ENCODE data around the gene POPDC3. TPM values are rescaled to one million over a fixed set of nuclear protein-coding genes. Genes with fewer than 3 reads are reported as not detected.

Gene POPDC3
- total RNA-seq, 1 experiment from 2014 or later, result 29.2 TPM

DNA sequence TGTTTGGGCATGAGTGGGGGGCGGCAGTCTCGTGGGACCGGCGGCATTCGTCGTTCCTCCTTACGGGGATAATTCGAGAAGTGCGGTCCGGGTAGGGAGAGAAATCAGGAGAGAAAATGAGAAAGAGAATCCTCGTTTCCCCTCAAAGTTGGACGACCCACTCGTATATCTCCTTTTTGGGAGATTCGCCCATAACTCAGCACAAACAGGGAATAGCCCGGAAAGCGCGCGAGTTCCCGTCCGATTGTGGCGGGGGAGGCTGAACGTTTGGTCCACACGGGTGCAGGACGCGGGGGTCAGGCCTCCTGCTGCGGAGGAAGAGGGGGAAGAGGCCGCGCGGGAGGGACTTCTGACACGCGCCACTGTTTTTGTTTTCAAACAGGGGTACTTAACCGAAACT is 42.4 kb downstream of the POPDC3 start:
- Histone ChIP-seq H3K4me3 (ENCODE audit: low read depth in 2 of 2, low read length in 2 of 2) (peak overlapping the region; percentile 76 to 78), H3K27me3 (ENCODE audit: control insufficient read depth, insufficient read depth, low read length) (no peaks in the 10 kb centered on the region), H3K9me3 (ENCODE audit: control insufficient read depth, insufficient read depth, low read depth, low read length) (no peaks in the 10 kb centered on the region), H3K4me1 (ENCODE audit: control insufficient read depth, insufficient read depth, low read length) (peaks cover 17% of the 10 kb centered on the region), H3K36me3 (ENCODE audit: control insufficient read depth, insufficient read depth, low read length) (no peaks in the 10 kb centered on the region), H3K27ac (ENCODE audit: low read length) (peak overlapping the region; percentile 87)
- intact Hi-C loops (cut with micrococcal nuclease; ENCODE audit: unreplicated experiment) (loop anchor here (2.0 kb wide), 1 partner anchor 265 kb away; the partner anchor contains the start of gene PREP), in situ Hi-C loops (cut with HindIII; ENCODE audit: low pct_unique_long_range_greater_than_20kb, low sequenced_read_pairs) (no loop called here)
- TF ChIP-seq REST (IDR thresholded peaks at IDR 0.05; ENCODE audit: insufficient read depth in 1 of 2, low read depth in 2 of 2, low read length in 1 of 2) (no peak), POLR2AphosphoS5 (IDR thresholded peaks at IDR 0.05; ENCODE audit: low read depth, low read length) (no peak), SIN3A (IDR thresholded peaks at IDR 0.05; ENCODE audit: borderline replicate concordance, insufficient read depth, low read depth, low read length) (no peak), TCF7L2 (IDR thresholded peaks at IDR 0.05; ENCODE audit: low read depth, low read length) (no peak)
- TF ChIP-seq, protein P1, sequence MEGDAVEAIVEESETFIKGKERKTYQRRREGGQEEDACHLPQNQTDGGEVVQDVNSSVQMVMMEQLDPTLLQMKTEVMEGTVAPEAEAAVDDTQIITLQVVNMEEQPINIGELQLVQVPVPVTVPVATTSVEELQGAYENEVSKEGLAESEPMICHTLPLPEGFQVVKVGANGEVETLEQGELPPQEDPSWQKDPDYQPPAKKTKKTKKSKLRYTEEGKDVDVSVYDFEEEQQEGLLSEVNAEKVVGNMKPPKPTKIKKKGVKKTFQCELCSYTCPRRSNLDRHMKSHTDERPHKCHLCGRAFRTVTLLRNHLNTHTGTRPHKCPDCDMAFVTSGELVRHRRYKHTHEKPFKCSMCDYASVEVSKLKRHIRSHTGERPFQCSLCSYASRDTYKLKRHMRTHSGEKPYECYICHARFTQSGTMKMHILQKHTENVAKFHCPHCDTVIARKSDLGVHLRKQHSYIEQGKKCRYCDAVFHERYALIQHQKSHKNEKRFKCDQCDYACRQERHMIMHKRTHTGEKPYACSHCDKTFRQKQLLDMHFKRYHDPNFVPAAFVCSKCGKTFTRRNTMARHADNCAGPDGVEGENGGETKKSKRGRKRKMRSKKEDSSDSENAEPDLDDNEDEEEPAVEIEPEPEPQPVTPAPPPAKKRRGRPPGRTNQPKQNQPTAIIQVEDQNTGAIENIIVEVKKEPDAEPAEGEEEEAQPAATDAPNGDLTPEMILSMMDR (IDR thresholded peaks at IDR 0.05), result no peak
- DNase-seq (ENCODE audit: low read depth, low spot score) (no peak), ATAC-seq (peak; percentile 6)
- CTCF ChIA-PET, result no interaction called here
- POLR2A ChIA-PET, result interaction anchor here (0.6 to 0.8 kb wide), 2 partner anchors 40 to 1495 kb away, joined by 3 to 4 read pairs; no protein-coding TSS in a partner anchor
- BruUV-seq (replicated peaks), result TSS peak; percentile 75

DNA sequence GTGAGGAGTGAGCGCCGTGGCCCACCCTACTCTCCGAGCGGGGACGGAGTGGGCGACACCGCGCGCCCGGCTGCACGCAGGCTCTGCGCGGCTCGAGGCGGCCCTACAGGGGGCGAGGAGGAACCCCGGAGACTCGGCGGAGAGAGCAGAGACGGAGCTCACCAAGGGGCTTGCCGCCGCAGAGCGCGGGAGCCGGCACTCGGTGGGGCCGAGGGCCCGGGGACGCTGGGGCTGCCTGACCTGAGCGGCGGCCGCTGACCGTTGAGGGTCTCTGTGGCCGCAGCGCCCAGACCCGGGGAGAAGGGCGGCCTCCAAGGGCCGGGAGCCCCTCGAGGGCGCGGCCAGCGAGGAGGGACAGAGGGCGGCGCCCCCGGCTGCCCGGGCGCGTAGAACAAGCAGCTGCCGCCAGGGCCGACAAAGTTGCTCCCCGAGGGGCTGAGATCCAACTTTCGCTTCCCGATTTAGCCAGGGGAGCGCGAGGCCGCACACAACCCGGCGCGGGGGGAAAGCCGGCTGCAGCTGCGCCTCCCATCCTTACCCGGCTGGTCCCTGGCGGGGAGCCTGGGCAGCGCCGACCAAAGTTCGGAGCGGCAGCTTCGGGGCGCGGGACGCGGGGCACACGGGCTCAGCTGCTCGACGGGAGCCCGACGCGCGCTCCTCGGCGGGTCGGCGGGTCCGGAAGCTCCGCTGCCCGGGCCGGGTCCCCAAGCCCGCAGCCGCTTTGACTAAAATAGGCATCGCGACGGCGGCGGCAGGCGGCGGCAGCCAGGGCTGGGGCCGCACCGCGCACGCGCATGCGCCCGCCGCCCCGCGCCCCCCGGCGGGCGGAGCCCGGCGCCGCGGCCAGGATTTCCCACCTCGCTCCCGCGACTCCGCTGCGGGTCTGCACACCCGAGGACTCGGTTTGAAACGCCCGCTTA is 43.1 kb downstream of the POPDC3 start:
- intact Hi-C loops (cut with micrococcal nuclease; ENCODE audit: unreplicated experiment), result loop anchor here (2.0 kb wide), 1 partner anchor 266 kb away; the partner anchor contains the start of gene PREP
- ATAC-seq, result peak; percentile 86
- CTCF ChIA-PET, result interaction anchor here (0.6 kb wide), 1 partner anchor 141 kb away, joined by 3 read pairs; no protein-coding TSS in a partner anchor

More for the DNA sequence above, 43.1 kb downstream of the POPDC3 start:
- TF ChIP-seq REST (IDR thresholded peaks at IDR 0.05; ENCODE audit: insufficient read depth in 1 of 2, low read depth in 2 of 2, low read length in 1 of 2) (no peak), SIN3A (IDR thresholded peaks at IDR 0.05; ENCODE audit: borderline replicate concordance, insufficient read depth, low read depth, low read length) (peak; percentile 23; the same call in 1 of the 2 replicates), POLR2AphosphoS5 (IDR thresholded peaks at IDR 0.05; ENCODE audit: low read depth, low read length) (0 out of 2 replicates have a peak, but pooled peaks have one; percentile 13), TCF7L2 (IDR thresholded peaks at IDR 0.05; ENCODE audit: low read depth, low read length) (no peak)
- TF ChIP-seq, protein P1 (IDR thresholded peaks at IDR 0.05), result peak; percentile 38
- BruUV-seq (replicated peaks), result no TSS peak
- H3K4me1 ChIP-seq (ENCODE audit: control insufficient read depth, insufficient read depth, low read length), result peaks cover 17% of the 10 kb centered on the region
- in situ Hi-C loops (cut with HindIII; ENCODE audit: low pct_unique_long_range_greater_than_20kb, low sequenced_read_pairs), result no loop called here
- POLR2A ChIA-PET, result interaction anchor here (0.6 to 0.8 kb wide), 3 partner anchors 41 to 1495 kb away, joined by 3 to 4 read pairs (median 3); no protein-coding TSS in a partner anchor
- no peak for DNase-seq (ENCODE audit: low read depth, low spot score)
- H3K4me3 ChIP-seq (ENCODE audit: low read depth in 2 of 2, low read length in 2 of 2), result peak overlapping the region; percentile 76 to 78
- no peaks in the 10 kb centered on the region for H3K36me3 ChIP-seq (ENCODE audit: control insufficient read depth, insufficient read depth, low read length)
- no peaks in the 10 kb centered on the region for H3K9me3 ChIP-seq (ENCODE audit: control insufficient read depth, insufficient read depth, low read depth, low read length)
- H3K27me3 ChIP-seq (ENCODE audit: control insufficient read depth, insufficient read depth, low read length), result no peaks in the 10 kb centered on the region
- H3K27ac ChIP-seq (ENCODE audit: low read length), result peak overlapping the region; percentile 87

Measured in Panc1 (cell line).